Bronchial epithelial cell (primary cell): Measurements from ENCODE around the gene HNRNPA3. TPM values are rescaled to one million over a fixed set of nuclear protein-coding genes. Genes with fewer than 3 reads are reported as not detected.

Experiments
- DNase-seq: peaks from one replicate; pipeline ENCODE4 v3.0.0-alpha.2; 2010; ENCODE audit warnings: low read depth
- FAIRE-seq: peaks from 2 replicates; lab custom pipeline; 2011; peaks lifted over from hg19 to GRCh38; lab: Jason Lieb, UNC
- H3K27me3 ChIP-seq: 2 replicates; pipeline ENCODE4 v1.5.1; 2011; ENCODE audit warnings: low read length; ENCODE audit not compliant: control insufficient read depth, insufficient read depth
- H3K36me3 ChIP-seq: 2 replicates; pipeline ENCODE4 v1.5.1; 2011; ENCODE audit warnings: low read length; ENCODE audit not compliant: control insufficient read depth, insufficient read depth
- H3K4me3 ChIP-seq: 2 replicates; pipeline ENCODE4 v1.5.1; 2011; ENCODE audit warnings: mild to moderate bottlenecking, low read depth, low read length, control low read depth
- CTCF ChIP-seq: IDR thresholded peaks from 2 replicates; pipeline ENCODE4 v1.5.1; 2011; ENCODE audit warnings: mild to moderate bottlenecking, moderate library complexity, low read length, control low read depth, inconsistent platforms; ENCODE audit not compliant: insufficient read depth, severe bottlenecking
- total RNA-seq: library from RNA; depleted of rRNA; stranded (reverse); fragments of >200 nt; gene quantifications from 2 replicates; pipeline ENCODE4 v1.2.1, GENCODE V29; 2014

HNRNPA3 gene
- total RNA-seq, 1 donor from 2014 or later, result 30.5 TPM

- no peak for DNase-seq
- H3K27me3 ChIP-seq, result no peaks in the 10 kb centered on the region
- peak overlapping the region; percentile 92 for H3K4me3 ChIP-seq
- no peak for FAIRE-seq
- no peak for TF ChIP-seq CTCF
- H3K36me3 ChIP-seq, result peaks cover 4% of the 10 kb centered on the region
Observed at GRCh38 chr2:177262092-177262491, 49.5 kb downstream of the HNRNPA3 start.

GRCh38 chr2:177262958-177263450, 50.4 kb downstream of the HNRNPA3 start:
- FAIRE-seq, result no peak
- Histone ChIP-seq H3K27me3 (no peaks in the 10 kb centered on the region), H3K4me3 (peak overlapping the region; percentile 92), H3K36me3 (peaks cover 1% of the 10 kb centered on the region)
- no peak for DNase-seq
- TF ChIP-seq CTCF, result no peak

- peaks cover 1% of the 10 kb centered on the region for H3K36me3 ChIP-seq
- TF ChIP-seq CTCF, result peak; percentile 97
- no peaks in the 10 kb centered on the region for H3K27me3 ChIP-seq
- no peak for FAIRE-seq
- H3K4me3 ChIP-seq, result peak overlapping the region; percentile 92
- DNase-seq, result peak; percentile 88
Observed at GRCh38 chr2:177263451-177264208, 51.0 kb downstream of the HNRNPA3 start.

GRCh38 chr2:177264209-177264692, 51.7 kb downstream of the HNRNPA3 start:
- DNase-seq (no peak), FAIRE-seq (no peak)
- no peak for TF ChIP-seq CTCF
- Histone ChIP-seq H3K27me3 (no peaks in the 10 kb centered on the region), H3K36me3 (peaks cover 1% of the 10 kb centered on the region), H3K4me3 (peak overlapping the region; percentile 92)

GRCh38 chr2:177264693-177265587, 52.3 kb downstream of the HNRNPA3 start, which contains the start of gene NFE2L2:
TSS of gene NFE2L2 (minus strand) at chr2:177264727. CDS start at chr2:177264576, 151 bp downstream.
- Histone ChIP-seq H3K36me3 (peaks cover 1% of the 10 kb centered on the region), H3K27me3 (no peaks in the 10 kb centered on the region), H3K4me3 (peak within 1 kb of the TSS; percentile 92)
- DNase-seq (peak; percentile 73), FAIRE-seq (no peak)
- peak; percentile 45 for TF ChIP-seq CTCF
